Measurements from ENCODE around the gene RPL35A.
A peak's percentile ranks its signal among the peaks of the same experiment; 100 is the strongest.
"Not testable (repeated sequence)": the region's sequence is repeated elsewhere in the genome, so short reads cannot be mapped to it uniquely, and the experiment has no call there.

The RPL35A gene

DNA sequence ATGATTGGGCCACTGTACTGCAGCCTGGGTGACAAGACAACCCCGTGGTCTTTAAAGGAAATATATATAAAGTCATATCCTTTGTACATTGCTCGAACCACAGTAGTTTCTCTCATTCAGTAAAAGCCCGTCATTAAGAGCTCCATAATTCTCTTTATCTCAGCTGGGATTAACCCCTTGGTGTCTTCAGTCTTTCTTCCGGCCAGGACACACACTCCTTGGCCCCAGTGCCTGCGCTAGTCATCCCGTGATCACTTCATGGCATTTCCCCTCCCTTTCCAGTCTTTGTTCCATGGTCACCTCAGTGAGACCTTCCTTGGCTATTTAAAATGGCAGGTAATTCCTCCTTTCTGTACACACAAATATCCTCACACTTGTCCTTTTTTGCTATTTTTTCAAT, 3.3 kb downstream of the RPL35A start:
- peak overlapping the region in 1 of 2 donors; percentile 12 for H3K4me3 ChIP-seq (replicated peaks in 1 of 2; ENCODE audit: low read depth in 2 of 2, low read length in 2 of 2)
- TF ChIP-seq, protein P1, sequence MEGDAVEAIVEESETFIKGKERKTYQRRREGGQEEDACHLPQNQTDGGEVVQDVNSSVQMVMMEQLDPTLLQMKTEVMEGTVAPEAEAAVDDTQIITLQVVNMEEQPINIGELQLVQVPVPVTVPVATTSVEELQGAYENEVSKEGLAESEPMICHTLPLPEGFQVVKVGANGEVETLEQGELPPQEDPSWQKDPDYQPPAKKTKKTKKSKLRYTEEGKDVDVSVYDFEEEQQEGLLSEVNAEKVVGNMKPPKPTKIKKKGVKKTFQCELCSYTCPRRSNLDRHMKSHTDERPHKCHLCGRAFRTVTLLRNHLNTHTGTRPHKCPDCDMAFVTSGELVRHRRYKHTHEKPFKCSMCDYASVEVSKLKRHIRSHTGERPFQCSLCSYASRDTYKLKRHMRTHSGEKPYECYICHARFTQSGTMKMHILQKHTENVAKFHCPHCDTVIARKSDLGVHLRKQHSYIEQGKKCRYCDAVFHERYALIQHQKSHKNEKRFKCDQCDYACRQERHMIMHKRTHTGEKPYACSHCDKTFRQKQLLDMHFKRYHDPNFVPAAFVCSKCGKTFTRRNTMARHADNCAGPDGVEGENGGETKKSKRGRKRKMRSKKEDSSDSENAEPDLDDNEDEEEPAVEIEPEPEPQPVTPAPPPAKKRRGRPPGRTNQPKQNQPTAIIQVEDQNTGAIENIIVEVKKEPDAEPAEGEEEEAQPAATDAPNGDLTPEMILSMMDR (IDR thresholded peaks at IDR 0.05; ENCODE audit: low read depth, low read length): no peak
- no peak for DNase-seq (ENCODE audit: low read depth in 2 of 2)

DNA sequence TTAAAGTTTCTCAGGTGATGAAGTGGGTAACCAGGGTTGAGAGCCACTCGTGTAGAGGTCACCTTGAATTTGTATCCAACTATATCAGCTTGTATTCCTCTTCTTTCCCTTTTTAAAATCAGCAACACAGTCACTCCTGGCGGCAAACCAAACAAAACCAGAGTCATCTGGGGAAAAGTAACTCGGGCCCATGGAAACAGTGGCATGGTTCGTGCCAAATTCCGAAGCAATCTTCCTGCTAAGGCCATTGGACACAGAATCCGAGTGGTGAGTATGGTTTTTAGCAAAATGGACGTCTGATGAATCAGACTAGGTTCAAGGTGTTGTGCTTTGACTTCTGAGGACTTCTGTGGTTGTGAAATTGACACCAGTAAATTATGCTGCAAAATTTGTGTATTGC, 3.9 kb downstream of the RPL35A start:
- no peak overlapping the region for H3K4me3 ChIP-seq (replicated peaks in 1 of 2; ENCODE audit: low read depth in 2 of 2, low read length in 2 of 2)
- DNase-seq (ENCODE audit: low read depth in 2 of 2): peak; percentile 56 to 79

DNA sequence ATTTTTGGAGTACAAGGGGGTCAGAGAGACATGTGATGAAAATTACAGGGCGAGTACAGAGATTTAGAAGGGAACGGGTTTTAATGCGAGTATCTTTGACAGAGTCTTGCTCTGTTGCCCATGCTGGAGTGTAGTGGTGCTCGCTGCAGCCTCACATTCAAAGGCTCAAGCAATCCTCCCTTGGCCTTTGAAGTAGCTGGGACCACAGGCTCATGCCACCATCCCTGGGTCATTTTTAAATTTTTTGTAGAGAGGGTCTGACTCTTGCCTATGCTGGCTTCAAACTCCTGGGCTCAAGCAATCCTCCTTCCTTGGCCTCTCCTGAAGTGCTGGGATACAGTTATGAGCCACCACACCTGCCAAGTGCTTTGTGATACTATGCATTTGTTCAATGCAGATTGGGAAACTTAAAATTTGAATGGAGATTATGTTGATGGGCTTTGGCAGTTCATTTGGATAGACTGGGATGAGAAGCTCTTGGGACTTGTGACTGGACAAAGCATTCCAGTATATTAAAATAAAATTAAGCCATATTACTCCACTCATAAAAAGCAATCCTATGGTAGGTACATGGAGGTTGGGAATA, 6.0 kb downstream of the RPL35A start:
- no peak overlapping the region for H3K4me3 ChIP-seq (replicated peaks in 1 of 2; ENCODE audit: low read depth in 2 of 2, low read length in 2 of 2)
- DNase-seq (ENCODE audit: low read depth in 2 of 2): no peak
- TF ChIP-seq, protein P1 (IDR thresholded peaks at IDR 0.05; ENCODE audit: low read depth, low read length): no peak

More for the DNA sequence above, 3.9 kb downstream of the RPL35A start:
- TF ChIP-seq, protein P1 (IDR thresholded peaks at IDR 0.05; ENCODE audit: low read depth, low read length): no peak

DNA sequence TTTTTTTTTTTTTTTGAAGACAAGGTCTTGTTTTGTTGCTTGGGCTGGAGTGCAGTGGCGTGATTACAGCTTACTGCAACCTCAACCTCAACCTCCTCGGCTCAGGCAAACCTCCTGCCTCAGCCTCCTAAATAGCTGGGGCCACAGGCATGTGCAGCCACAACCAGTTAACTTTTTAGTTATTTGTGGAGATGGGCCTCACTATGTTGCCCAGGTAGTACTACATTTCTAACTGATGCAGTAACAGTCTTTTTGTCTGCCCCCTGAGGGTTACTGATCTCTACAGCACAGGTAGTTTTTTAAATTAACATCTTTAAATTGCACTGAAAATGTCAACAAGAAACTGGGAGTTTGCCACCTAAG, 6.6 kb downstream of the RPL35A start:
- TF ChIP-seq, protein P1 (IDR thresholded peaks at IDR 0.05; ENCODE audit: low read depth, low read length): no peak
- no peak for DNase-seq (ENCODE audit: low read depth in 2 of 2)
- no peak overlapping the region for H3K4me3 ChIP-seq (replicated peaks in 1 of 2; ENCODE audit: low read depth in 2 of 2, low read length in 2 of 2)

DNA sequence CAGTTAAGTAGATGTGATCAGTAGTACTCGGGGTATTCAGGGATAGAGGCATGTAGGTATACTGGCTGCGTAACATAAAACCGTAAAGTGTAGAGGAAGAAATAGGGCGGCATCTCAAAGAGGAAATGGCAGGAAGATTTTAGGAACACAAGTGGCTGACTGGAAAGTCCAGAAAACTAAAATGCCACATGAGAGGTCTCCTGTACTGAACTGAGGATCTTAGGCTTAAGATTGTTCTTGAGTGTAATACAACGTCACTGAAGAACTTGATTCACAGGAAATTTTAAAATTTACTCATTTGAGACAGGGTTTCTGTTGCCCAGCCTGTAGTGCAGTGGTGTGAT, 7.8 kb downstream of the RPL35A start:
- H3K4me3 ChIP-seq (replicated peaks in 1 of 2; ENCODE audit: low read depth in 2 of 2, low read length in 2 of 2): no peak overlapping the region
- no peak for DNase-seq (ENCODE audit: low read depth in 2 of 2)
- TF ChIP-seq, protein P1 (IDR thresholded peaks at IDR 0.05; ENCODE audit: low read depth, low read length): no peak

DNA sequence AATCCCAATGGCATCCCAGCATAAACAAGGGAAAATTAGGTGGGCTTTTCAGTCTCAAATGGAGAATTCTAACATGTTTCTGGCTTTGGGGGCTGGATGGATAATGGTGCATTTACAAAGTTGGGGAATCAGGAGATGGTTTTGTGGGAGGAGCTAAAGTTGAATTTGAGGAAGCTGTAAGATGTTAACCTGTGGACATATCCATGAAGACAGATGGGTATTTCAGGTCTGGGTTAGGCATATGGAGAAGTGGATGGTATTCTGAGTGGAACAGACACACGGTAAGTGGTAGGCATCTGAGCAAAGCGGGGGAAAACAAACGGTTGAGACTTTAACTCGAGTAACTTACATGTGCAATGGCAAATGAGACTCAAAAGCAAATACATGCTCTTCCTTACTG, 8.4 kb downstream of the RPL35A start:
- DNase-seq (ENCODE audit: low read depth in 2 of 2): no peak
- TF ChIP-seq, protein P1 (IDR thresholded peaks at IDR 0.05; ENCODE audit: low read depth, low read length): no peak
- no peak overlapping the region for H3K4me3 ChIP-seq (replicated peaks in 1 of 2; ENCODE audit: low read depth in 2 of 2, low read length in 2 of 2)

DNA sequence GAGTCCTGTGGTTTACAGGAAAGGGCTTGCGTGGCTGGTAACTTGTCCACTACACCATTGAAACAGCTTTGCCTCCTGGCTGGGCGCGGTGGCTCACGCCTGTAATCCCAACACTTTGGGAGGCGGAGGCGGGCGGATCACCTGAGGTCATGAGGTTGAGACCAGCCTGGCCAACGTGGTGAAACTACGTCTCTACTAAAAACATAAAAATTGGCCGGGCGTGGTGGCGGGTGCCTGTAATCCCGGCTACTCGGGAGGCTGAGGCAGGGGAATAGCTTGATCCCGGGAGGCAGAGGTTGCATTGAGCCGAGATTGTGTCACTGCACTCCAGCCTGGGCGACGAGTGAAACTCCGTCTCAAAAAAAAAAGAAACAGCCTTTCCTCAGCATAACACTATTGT, 8.9 kb downstream of the RPL35A start:
- not testable (repeated sequence) for DNase-seq (ENCODE audit: low read depth in 2 of 2)
- H3K4me3 ChIP-seq (replicated peaks in 1 of 2; ENCODE audit: low read depth in 2 of 2, low read length in 2 of 2): peak overlapping the region in 1 of 2 donors; percentile 82

Measured in cardiac fibroblast (primary cell).